Fibroblast of mammary gland (primary cell): ENCODE data around the gene FADS3.

Experiments used
- DNase-seq: peaks from one replicate; pipeline ENCODE4 v3.0.0-alpha.2; 2010; ENCODE audit warnings: low read depth
- H3K4me3 ChIP-seq: 2 replicates; pipeline ENCODE4 v1.5.1; 2011; ENCODE audit warnings: low read depth, mild to moderate bottlenecking, low read length, moderate library complexity; ENCODE audit not compliant: control insufficient read depth
- TF ChIP-seq, protein P1 (sequence below): conservative IDR thresholded peaks from 2 replicates; pipeline ENCODE4 v1.5.1; 2011; ENCODE audit warnings: low read depth, low read length, inconsistent platforms; ENCODE audit not compliant: control insufficient read depth, insufficient read depth

FADS3 gene

DNA sequence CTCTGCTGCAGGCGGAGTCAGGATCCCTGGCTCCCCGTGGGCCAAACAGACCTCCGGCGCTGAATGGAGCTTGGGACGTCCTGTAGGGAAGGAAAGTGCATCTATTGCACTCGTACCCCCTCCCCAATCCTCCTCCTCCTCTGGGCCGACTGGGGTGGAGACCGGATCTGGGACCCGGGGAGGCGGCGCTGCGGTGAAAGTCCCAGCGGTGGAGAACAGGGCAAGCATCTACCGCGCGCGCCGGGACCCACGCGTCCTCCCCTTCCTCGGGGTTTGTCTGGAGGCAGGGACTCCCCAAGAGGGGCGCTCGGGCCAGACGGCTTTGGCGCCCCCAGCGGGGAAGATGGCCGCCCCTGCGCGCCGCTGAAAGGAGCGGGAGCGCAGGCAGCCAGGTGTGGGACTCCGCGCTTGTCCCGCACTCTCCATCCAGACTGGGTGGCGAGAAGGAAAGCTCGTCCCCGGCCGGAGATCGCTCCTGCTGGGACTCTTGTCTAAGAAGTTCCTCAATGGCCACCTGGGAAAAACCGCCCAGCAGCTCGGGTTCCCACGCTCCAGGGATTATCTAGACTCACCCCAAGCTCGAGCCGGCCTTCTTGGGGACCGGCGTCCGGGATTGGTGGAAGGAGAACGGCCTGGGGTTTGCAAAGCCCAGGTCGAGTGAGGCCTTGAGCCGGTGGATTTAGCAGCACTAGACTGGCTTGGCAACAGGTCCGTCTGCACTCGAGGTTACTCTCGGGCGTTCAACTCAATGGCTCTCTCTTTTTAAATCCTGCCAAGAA lies 62.5 kb downstream of the FADS3 start:
- TF ChIP-seq, protein P1, sequence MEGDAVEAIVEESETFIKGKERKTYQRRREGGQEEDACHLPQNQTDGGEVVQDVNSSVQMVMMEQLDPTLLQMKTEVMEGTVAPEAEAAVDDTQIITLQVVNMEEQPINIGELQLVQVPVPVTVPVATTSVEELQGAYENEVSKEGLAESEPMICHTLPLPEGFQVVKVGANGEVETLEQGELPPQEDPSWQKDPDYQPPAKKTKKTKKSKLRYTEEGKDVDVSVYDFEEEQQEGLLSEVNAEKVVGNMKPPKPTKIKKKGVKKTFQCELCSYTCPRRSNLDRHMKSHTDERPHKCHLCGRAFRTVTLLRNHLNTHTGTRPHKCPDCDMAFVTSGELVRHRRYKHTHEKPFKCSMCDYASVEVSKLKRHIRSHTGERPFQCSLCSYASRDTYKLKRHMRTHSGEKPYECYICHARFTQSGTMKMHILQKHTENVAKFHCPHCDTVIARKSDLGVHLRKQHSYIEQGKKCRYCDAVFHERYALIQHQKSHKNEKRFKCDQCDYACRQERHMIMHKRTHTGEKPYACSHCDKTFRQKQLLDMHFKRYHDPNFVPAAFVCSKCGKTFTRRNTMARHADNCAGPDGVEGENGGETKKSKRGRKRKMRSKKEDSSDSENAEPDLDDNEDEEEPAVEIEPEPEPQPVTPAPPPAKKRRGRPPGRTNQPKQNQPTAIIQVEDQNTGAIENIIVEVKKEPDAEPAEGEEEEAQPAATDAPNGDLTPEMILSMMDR = peak; percentile 28
- H3K4me3 ChIP-seq = peak overlapping the region; percentile 96

DNA sequence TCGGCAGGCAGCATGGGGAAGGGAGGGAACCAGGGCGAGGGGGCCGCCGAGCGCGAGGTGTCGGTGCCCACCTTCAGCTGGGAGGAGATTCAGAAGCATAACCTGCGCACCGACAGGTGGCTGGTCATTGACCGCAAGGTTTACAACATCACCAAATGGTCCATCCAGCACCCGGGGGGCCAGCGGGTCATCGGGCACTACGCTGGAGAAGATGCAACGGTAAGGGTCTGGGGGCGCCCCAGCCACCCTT lies 63.0 kb downstream of the FADS3 start:
- DNase-seq = no peak
- peak overlapping the region; percentile 96 for H3K4me3 ChIP-seq
- TF ChIP-seq, protein P1 = no peak

More for the DNA sequence above, 62.5 kb downstream of the FADS3 start:
- peak; percentile 18 for DNase-seq

DNA sequence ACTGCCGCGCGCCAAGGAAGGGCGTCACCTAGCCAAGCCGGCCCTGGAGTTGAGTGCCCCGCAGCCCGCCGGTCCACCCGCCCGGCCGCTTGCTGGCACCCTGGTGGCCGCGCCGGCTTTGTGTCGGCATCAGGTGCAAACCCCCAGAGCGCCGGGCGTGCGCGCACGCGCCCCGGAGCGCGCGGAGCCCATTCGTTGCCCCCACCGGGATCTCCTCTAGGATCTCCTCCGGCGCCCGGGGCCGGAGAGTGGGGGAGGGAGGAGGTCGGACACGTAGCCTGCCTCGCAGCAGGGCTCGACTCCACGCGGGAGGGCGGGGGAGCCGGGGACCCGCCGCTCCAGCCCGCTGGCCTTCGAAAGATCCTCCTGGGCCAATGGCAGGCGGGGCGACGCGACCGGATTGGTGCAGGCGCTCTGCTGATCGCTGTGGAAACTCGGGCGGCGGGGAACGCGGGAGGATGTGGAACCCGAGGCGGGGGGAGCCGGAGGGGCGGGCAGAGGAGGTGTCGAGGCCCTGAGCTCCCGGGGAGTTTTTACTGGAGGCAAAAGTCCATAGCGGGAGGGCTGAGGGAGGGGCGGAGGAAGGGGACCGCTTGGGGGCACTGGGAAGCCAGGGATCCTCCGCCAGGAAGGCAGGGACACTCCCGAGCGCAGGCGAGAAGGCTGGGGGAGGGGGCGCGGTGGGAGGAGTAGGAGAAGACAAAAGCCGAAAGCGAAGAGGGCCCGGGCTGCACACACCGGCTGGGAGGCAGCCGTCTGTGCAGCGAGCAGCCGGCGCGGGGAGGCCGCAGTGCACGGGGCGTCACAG lies 63.6 kb downstream of the FADS3 start, which contains the start of gene FADS2:
FADS2 (plus strand) TSS at position 730 of the 808 bp plus-strand sequence. CDS start 91 bp downstream, outside the sequence.
- TF ChIP-seq, protein P1 = no peak
- peak; percentile 95 for DNase-seq
- peak within 1 kb of the TSS; percentile 96 for H3K4me3 ChIP-seq

DNA sequence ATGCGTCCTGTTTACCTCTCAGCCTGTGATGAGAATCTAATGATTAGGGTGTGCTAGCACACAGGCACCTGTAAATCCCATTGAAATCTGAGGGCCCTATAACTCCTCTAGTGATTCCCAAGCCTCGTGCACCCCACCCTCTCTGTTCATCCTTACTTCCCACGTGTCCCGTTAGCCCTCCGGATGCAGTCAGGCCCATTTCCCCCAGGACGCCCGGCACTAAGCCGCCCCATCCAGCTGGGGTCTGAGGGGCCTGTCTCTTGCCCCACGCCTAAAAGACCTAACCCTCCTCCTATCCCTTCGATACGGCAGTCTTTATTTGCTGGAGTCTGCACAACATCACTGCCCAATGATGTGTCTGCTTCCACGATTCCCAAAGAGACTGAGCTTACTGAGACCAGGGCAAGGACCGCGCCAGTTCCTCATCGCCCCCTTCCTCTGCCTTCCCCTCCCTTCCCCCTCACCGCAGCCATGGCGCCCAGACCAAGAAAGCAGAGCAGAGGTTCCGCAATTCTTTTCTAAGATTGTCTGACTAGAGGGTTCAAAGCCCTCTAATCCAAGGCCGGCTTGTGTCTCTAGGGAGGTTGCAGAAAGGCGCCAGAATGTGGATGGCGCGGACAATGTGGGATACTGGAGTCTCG lies 64.3 kb downstream of the FADS3 start:
- no peak for DNase-seq
- peak overlapping the region; percentile 96 for H3K4me3 ChIP-seq
- TF ChIP-seq, protein P1 = no peak
